ENCODE measurements around the gene VTI1B. TPM values are rescaled to one million over a fixed set of nuclear protein-coding genes. Genes with fewer than 3 reads are reported as not detected.

VTI1B gene
- 10 to 100 TPM; 47.5 to 77.1 (median 57.9) TPM for total RNA-seq
- total RNA-seq (2013): 63.2 TPM

DNA sequence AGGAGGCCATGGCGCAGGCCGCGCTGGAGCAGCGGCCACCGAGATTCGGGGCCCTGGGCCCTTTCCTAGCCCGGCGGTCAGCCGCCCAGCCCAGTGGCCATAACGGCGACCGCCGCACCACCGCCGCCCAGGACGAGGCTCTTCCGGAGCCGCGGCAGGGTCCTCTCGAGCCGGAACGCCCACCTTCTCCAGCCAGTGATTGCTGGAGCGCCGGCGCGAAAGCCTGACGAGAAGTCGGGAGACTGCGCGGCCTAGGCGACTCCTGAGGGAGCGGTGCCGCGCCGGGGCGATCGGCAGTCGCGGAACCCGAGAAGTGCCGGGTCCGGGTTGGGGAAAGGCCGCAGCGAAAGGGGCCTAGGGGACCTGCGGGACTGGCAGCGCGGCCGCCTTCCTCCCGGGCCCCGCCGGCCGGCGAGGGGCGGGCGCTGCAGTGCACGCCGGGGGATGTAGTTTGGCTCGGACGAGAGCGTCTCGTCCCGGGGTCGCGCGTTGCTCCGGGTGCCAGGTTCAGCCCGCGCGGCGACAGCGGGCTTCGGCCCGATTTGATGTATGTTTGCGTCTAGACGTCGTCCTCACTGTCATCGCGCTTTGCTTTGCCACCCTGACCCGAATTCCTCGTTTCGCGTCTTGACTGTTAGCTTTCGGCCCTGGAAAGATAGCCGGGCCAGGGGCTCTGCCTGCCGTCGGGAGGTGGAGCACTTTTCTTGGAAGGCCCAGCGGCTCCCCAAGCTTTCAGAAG lies at the start of gene VTI1B:
VTI1B (minus strand) TSS at position 153 of the 739 bp plus-strand sequence; CDS start at position 10, 143 bp downstream.
- H3K4me1 Mint-ChIP-seq: peaks cover 30 to 37% of the 10 kb centered on the region in 2 donors
- no peaks in the 10 kb centered on the region for H3K27me3 Mint-ChIP-seq (ENCODE audit: low read depth in 2 of 2)
- H3K9me3 Mint-ChIP-seq: no peaks in the 10 kb centered on the region
- peak; percentile 92 to 97 (median 94) for ATAC-seq
- Histone ChIP-seq H3K9me3 (ENCODE audit: control insufficient read depth, insufficient read depth, low read length) (no peaks in the 10 kb centered on the region), H3K4me3 (ENCODE audit: low read length) (peak within 1 kb of the TSS; percentile 80), H3K27me3 (ENCODE audit: control insufficient read depth, insufficient read depth, low read length) (no peaks in the 10 kb centered on the region), H3K27ac (ENCODE audit: low read length) (peak within 1 kb of the TSS; percentile 97), H3K4me1 (ENCODE audit: control insufficient read depth, insufficient read depth, low read length) (peaks cover 35% of the 10 kb centered on the region), H3K36me3 (ENCODE audit: control insufficient read depth, insufficient read depth, low read length) (peaks cover 8% of the 10 kb centered on the region)
- intact Hi-C loops (cut with micrococcal nuclease): loop anchor here (1.0 kb wide), 2 partner anchors 21 to 74 kb away; partner anchors contain the start of genes PIGH and RDH11
- peak within 1 kb of the TSS; percentile 93 for H3K4me3 Mint-ChIP-seq
- WGBS (ENCODE audit: insufficient coverage): under 1% methylated on average over 87 of the region's 87 CpGs
- TF ChIP-seq, protein P1, sequence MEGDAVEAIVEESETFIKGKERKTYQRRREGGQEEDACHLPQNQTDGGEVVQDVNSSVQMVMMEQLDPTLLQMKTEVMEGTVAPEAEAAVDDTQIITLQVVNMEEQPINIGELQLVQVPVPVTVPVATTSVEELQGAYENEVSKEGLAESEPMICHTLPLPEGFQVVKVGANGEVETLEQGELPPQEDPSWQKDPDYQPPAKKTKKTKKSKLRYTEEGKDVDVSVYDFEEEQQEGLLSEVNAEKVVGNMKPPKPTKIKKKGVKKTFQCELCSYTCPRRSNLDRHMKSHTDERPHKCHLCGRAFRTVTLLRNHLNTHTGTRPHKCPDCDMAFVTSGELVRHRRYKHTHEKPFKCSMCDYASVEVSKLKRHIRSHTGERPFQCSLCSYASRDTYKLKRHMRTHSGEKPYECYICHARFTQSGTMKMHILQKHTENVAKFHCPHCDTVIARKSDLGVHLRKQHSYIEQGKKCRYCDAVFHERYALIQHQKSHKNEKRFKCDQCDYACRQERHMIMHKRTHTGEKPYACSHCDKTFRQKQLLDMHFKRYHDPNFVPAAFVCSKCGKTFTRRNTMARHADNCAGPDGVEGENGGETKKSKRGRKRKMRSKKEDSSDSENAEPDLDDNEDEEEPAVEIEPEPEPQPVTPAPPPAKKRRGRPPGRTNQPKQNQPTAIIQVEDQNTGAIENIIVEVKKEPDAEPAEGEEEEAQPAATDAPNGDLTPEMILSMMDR (IDR thresholded peaks at IDR 0.05): no peak
- peak; percentile 84 to 88 for DNase-seq
- peak within 1 kb of the TSS; percentile 85 to 89 for H3K27ac Mint-ChIP-seq
- no peaks in the 10 kb centered on the region for H3K36me3 Mint-ChIP-seq

DNA sequence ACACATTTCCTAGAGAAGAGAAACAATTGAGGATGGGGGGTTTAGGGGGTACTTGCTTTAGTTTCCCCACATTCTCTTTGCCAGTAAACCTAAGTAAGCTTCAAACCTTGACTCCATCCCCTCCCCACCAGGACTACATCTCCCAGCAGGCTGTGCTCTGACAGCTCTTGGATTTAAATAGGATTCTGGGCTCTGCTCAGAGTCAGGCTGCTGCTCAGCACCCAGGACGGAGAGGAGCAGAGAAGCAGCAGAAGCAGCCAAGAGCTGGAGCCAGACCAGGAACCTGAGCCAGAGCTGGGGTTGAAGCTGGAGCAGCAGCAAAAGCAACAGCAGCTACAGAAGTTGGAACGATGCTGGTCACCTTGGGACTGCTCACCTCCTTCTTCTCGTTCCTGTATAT lies 47.9 kb upstream of the VTI1B start:
- WGBS (ENCODE audit: insufficient coverage): 6% methylated on average over 3 of the region's 3 CpGs
- H3K9me3 Mint-ChIP-seq: no peaks in the 10 kb centered on the region
- no peaks in the 10 kb centered on the region for H3K36me3 ChIP-seq (ENCODE audit: control insufficient read depth, insufficient read depth, low read length)
- TF ChIP-seq, protein P1 (IDR thresholded peaks at IDR 0.05): no peak
- no peaks in the 10 kb centered on the region for H3K9me3 ChIP-seq (ENCODE audit: control insufficient read depth, insufficient read depth, low read length)
- no peak overlapping the region for H3K27ac ChIP-seq (ENCODE audit: low read length)
- H3K4me1 ChIP-seq (ENCODE audit: control insufficient read depth, insufficient read depth, low read length): no peaks in the 10 kb centered on the region
- ATAC-seq: no peak
- no peak overlapping the region for H3K4me3 Mint-ChIP-seq
- H3K4me1 Mint-ChIP-seq: peaks cover 6 to 12% of the 10 kb centered on the region in 2 donors
- peaks cover 19% of the 10 kb centered on the region for H3K27me3 ChIP-seq (ENCODE audit: control insufficient read depth, insufficient read depth, low read length)
- H3K36me3 Mint-ChIP-seq: no peaks in the 10 kb centered on the region
- no peak overlapping the region for H3K27ac Mint-ChIP-seq
- no peak overlapping the region for H3K4me3 ChIP-seq (ENCODE audit: low read length)
- intact Hi-C loops (cut with micrococcal nuclease): no loop called here
- no peak for DNase-seq
- peaks cover 29 to 59% of the 10 kb centered on the region in 2 donors for H3K27me3 Mint-ChIP-seq (ENCODE audit: low read depth in 2 of 2)

DNA sequence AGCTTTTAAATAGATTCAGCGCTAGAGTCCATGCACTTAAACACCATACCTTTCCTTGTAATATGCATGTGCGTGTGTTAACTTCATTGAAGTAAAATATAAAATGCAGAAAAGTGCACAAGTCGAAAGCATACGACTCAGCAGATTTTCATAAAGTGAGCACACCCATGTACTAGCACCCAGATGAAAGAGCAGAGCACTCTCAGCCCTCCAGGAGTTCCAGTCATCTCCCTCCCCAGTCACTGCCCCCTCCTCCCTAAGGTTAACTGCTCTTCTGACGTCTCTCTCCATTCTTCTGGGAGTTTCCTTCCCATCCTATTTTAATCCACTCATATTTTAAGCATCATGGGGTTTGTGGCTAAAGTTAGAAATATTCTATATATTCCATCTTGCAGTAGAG lies 47.4 kb upstream of the VTI1B start:
- Mint-ChIP-seq H3K9me3 (no peaks in the 10 kb centered on the region), H3K36me3 (no peaks in the 10 kb centered on the region), H3K4me3 (no peak overlapping the region), H3K27ac (no peak overlapping the region), H3K4me1 (peaks cover 6 to 12% of the 10 kb centered on the region in 2 donors), H3K27me3 (ENCODE audit: low read depth in 2 of 2) (peaks cover 29 to 61% of the 10 kb centered on the region in 2 donors)
- DNase-seq (no peak), ATAC-seq (no peak)
- TF ChIP-seq, protein P1 (IDR thresholded peaks at IDR 0.05): no peak
- WGBS (ENCODE audit: insufficient coverage): 63% methylated on average over 4 of the region's 5 CpGs
- Histone ChIP-seq H3K4me1 (ENCODE audit: control insufficient read depth, insufficient read depth, low read length) (no peaks in the 10 kb centered on the region), H3K9me3 (ENCODE audit: control insufficient read depth, insufficient read depth, low read length) (no peaks in the 10 kb centered on the region), H3K4me3 (ENCODE audit: low read length) (no peak overlapping the region), H3K27me3 (ENCODE audit: control insufficient read depth, insufficient read depth, low read length) (peaks cover 19% of the 10 kb centered on the region), H3K27ac (ENCODE audit: low read length) (no peak overlapping the region), H3K36me3 (ENCODE audit: control insufficient read depth, insufficient read depth, low read length) (no peaks in the 10 kb centered on the region)
- intact Hi-C loops (cut with micrococcal nuclease): no loop called here

Data from natural killer cell (primary cell).